C4-2B (cell line): ENCODE data around the gene KCNJ6.

Source experiments
- CTCF ChIP-seq: fragments of 450-650 bp; conservative IDR thresholded peaks from 2 replicates; pipeline ENCODE4 v1.5.1; 2017; ENCODE audit warnings: mild to moderate bottlenecking
- ZFX ChIP-seq: fragments of 450-650 bp; IDR thresholded peaks from 2 replicates; pipeline ENCODE4 v1.6.1; 2017

GRCh38 chr21:37783016-37783415, 133.2 kb downstream of the KCNJ6 start:
- TF ChIP-seq CTCF (no peak), ZFX (no peak)
